ENCODE data around the gene ABCC11.
A peak's percentile ranks its signal among the peaks of the same experiment; 100 is the strongest.
"Not testable (repeated sequence)": the region's sequence is repeated elsewhere in the genome, so short reads cannot be mapped to it uniquely, and the experiment has no call there.

Gene ABCC11

DNA sequence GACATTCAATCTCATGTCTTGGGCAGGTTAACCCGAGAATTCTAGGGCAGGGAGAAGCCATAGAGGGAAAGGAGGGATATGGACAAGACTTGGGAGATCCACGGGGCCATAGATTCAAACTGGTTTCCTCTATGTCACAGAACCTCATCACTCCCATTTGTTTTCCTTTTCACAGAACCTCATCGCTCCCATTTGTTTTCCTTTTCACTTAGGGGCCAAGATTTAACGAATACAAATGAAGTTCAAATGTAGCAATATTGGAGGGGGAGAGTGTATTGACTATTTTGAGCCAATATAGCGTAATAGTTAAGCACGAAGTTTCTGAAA is 42.6 kb downstream of the ABCC11 start:
- H3K4me3 Mint-ChIP-seq, result no peak overlapping the region
- H3K9me3 Mint-ChIP-seq, result no peaks in the 10 kb centered on the region
- H3K27ac Mint-ChIP-seq, result no peak overlapping the region
- H3K36me3 Mint-ChIP-seq, result no peaks in the 10 kb centered on the region
- H3K4me1 Mint-ChIP-seq, result no peaks in the 10 kb centered on the region
- H3K27me3 Mint-ChIP-seq, result peaks cover 22 to 35% of the 10 kb centered on the region in 2 donors
- ATAC-seq (replicated peaks) (no peak), DNase-seq (no peak)

- Mint-ChIP-seq H3K4me3 (no peak overlapping the region), H3K27me3 (peaks cover 22 to 34% of the 10 kb centered on the region in 2 donors), H3K4me1 (no peaks in the 10 kb centered on the region), H3K27ac (no peak overlapping the region), H3K36me3 (no peaks in the 10 kb centered on the region), H3K9me3 (no peaks in the 10 kb centered on the region)
- no peak for DNase-seq
- ATAC-seq (replicated peaks), result no peak
Observed at GRCh38 chr16:48203974-48204824, 43.1 kb downstream of the ABCC11 start.

GRCh38 chr16:48201515-48202201 is 45.7 kb downstream of the ABCC11 start:
- DNase-seq (no peak), ATAC-seq (replicated peaks) (no peak)
- H3K27ac Mint-ChIP-seq, result no peak overlapping the region
- H3K4me1 Mint-ChIP-seq, result no peaks in the 10 kb centered on the region
- H3K27me3 Mint-ChIP-seq, result peaks cover 6 to 22% of the 10 kb centered on the region in 2 donors
- no peak overlapping the region for H3K4me3 Mint-ChIP-seq
- no peaks in the 10 kb centered on the region for H3K36me3 Mint-ChIP-seq
- H3K9me3 Mint-ChIP-seq, result peaks cover 0 to 3% of the 10 kb centered on the region in 2 donors

GRCh38 chr16:48197294-48197693 is 50.0 kb downstream of the ABCC11 start:
- DNase-seq (no peak), ATAC-seq (replicated peaks) (no peak)
- Mint-ChIP-seq H3K4me1 (no peaks in the 10 kb centered on the region), H3K27me3 (peaks cover 5 to 17% of the 10 kb centered on the region in 2 donors), H3K27ac (no peak overlapping the region), H3K36me3 (no peaks in the 10 kb centered on the region), H3K9me3 (peaks cover 0 to 3% of the 10 kb centered on the region in 2 donors), H3K4me3 (no peak overlapping the region)

DNA sequence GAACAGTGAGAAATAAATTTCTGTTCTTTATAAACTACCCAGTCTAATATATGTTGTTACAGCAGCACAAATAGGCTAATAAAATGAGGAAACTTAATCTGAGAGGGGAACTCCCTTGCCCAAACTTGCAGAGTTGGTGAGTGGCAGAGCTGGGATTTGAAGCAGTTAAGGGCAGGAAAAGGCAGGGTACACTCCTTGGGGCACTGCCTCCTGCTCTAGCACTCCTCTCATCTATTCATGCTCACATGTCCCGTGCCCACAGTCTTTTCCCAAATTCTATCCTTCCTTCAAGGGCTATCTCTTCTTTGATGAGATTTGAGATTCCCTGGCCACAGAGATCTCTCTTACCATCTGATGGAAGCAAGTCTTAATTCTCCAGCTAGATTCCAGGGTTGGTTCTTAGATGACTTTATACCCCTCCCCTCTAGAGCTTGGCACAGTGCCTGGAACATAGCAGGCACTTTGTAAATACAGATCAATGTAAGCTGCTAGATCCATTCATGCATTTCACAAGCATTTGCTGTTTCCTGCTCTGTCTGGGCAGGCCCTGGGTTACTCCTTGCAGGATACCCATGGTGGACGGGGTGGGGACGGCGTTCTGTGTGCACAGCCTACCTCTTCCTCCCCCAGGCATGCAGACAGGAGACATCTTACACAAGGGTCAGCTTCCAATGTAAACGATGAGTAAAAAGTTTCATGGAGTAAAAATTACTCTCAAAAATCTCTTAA is 52.3 kb downstream of the ABCC11 start:
- H3K9me3 Mint-ChIP-seq, result peaks cover 0 to 3% of the 10 kb centered on the region in 2 donors
- H3K4me3 Mint-ChIP-seq, result no peak overlapping the region
- no peak overlapping the region for H3K27ac Mint-ChIP-seq
- H3K27me3 Mint-ChIP-seq, result peaks cover 7 to 8% of the 10 kb centered on the region in 2 donors
- no peak for ATAC-seq (replicated peaks)
- H3K36me3 Mint-ChIP-seq, result no peaks in the 10 kb centered on the region
- H3K4me1 Mint-ChIP-seq, result no peaks in the 10 kb centered on the region
- no peak for DNase-seq

DNA sequence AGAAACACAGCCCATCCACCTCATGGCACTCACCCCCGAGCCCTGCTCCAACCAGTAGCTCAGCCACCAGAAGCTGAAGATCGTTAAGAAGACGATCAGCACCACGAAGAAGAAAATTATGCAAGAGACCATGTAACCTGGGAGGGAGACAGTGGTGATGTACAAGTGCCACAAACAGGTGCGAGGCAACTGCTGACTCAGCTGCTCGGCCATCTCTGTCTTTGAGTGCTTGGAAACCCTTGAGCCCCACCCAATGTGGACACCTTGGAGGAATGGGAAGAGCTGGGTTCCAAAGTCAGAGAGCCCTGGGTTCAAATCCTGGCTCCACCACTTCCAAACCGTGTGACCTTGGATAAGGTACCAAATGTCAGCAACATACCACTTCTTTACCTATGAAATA is 53.5 kb downstream of the ABCC11 start:
- H3K27ac Mint-ChIP-seq, result no peak overlapping the region
- H3K9me3 Mint-ChIP-seq, result peaks cover 0 to 3% of the 10 kb centered on the region in 2 donors
- peaks cover 0 to 3% of the 10 kb centered on the region in 2 donors for H3K4me1 Mint-ChIP-seq
- no peak for ATAC-seq (replicated peaks)
- H3K36me3 Mint-ChIP-seq, result no peaks in the 10 kb centered on the region
- no peak overlapping the region for H3K4me3 Mint-ChIP-seq
- DNase-seq, result no peak
- H3K27me3 Mint-ChIP-seq, result peaks cover 9 to 11% of the 10 kb centered on the region in 2 donors

DNA sequence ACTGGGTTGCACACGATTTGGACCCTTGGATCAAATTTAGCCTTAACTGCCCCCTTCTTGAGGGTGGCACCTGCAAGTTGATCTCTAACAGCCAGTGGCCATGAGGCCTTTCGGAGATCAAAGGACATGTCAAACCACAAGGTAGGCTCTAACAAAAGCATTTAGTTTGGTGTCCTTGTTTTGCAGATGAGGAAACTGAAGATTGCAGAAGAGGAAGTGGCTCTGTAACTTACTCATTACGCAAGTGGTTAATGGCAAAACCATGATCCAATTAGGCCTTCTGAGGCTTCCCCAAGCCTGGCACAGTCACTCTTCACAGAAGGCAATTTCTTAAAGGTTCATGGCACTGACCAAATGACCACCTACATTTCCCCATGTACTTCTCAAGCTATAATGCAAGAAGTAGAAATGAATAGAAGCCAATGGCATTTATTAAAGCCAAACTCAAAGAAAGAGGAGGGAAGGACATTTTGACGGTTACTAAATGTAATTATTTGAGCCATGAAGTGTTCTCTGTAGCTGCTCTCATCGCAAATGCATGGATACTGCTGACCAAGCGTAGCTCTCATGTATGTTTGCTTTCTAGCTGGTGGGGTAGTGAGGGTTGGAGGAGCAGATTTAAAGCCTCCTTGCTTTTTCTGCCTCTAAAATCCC is 58.8 kb downstream of the ABCC11 start:
- H3K36me3 Mint-ChIP-seq, result no peaks in the 10 kb centered on the region
- peaks cover 13 to 22% of the 10 kb centered on the region in 2 donors for H3K27me3 Mint-ChIP-seq
- ATAC-seq (replicated peaks), result peak; percentile 95 to 96
- H3K27ac Mint-ChIP-seq, result no peak overlapping the region
- H3K4me3 Mint-ChIP-seq, result no peak overlapping the region
- H3K4me1 Mint-ChIP-seq, result peaks cover 7 to 15% of the 10 kb centered on the region in 2 donors
- DNase-seq, result peak; percentile 40
- H3K9me3 Mint-ChIP-seq, result peaks cover 0 to 3% of the 10 kb centered on the region in 2 donors

DNA sequence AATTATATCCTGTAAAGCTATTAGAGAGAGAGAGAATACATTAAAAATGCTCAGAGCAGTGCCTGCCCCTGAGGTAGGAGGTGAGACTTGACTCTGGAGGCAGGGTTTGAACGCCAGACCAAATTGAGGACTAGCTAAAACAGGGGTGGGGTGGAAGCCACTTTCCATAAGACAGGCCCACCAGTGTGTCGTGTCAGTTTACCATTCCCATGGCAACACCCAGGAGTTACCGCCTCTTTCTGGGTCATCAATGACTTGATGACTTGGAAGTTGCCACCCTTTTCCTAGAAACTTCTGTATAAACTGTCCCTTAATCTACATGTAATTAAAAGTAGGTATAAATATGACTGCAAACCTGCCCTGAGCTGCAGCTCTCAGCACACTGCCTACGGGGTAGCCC is 59.6 kb downstream of the ABCC11 start:
- peaks cover 7 to 15% of the 10 kb centered on the region in 2 donors for H3K4me1 Mint-ChIP-seq
- no peak for ATAC-seq (replicated peaks)
- no peak overlapping the region for H3K27ac Mint-ChIP-seq
- no peak for DNase-seq
- no peaks in the 10 kb centered on the region for H3K36me3 Mint-ChIP-seq
- H3K9me3 Mint-ChIP-seq, result peaks cover 0 to 3% of the 10 kb centered on the region in 2 donors
- peaks cover 13 to 27% of the 10 kb centered on the region in 2 donors for H3K27me3 Mint-ChIP-seq
- no peak overlapping the region for H3K4me3 Mint-ChIP-seq

GRCh38 chr16:48184681-48185080 is 62.7 kb downstream of the ABCC11 start:
- ATAC-seq (replicated peaks) (no peak), DNase-seq (no peak)
- H3K36me3 Mint-ChIP-seq, result no peaks in the 10 kb centered on the region
- H3K4me1 Mint-ChIP-seq, result peaks cover 7 to 15% of the 10 kb centered on the region in 2 donors
- H3K27me3 Mint-ChIP-seq, result peaks cover 8 to 16% of the 10 kb centered on the region in 2 donors
- H3K4me3 Mint-ChIP-seq, result no peak overlapping the region
- H3K27ac Mint-ChIP-seq, result no peak overlapping the region
- H3K9me3 Mint-ChIP-seq, result peaks cover 0 to 3% of the 10 kb centered on the region in 2 donors

DNA sequence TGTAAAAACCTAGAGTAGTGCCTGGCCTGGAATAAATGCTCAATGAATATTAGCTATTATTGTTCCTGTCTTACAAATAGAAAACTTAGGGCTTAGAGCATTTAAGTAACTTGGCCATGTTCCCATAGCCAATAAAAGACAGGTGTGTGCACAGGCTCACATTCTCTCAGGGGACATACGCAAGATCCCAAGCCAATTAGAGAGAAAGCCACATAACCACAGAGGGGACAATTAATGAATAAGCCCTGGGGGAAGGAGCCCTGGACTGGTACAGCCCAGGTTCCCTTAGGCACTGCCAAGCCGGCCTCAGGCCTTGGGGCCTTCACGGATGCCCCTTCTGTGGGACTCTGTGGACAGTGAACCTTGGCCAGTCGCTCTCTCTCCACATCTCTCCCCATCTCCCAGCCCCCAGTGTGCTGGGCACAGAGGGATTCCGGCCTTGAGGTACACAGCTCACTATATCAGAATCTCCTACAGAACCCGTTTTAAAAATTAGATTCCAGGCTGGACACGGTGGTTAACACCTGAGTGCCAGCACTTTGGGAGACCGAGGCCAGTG is 64.3 kb downstream of the ABCC11 start:
- H3K4me3 Mint-ChIP-seq, result no peak overlapping the region
- no peaks in the 10 kb centered on the region for H3K9me3 Mint-ChIP-seq

DNA sequence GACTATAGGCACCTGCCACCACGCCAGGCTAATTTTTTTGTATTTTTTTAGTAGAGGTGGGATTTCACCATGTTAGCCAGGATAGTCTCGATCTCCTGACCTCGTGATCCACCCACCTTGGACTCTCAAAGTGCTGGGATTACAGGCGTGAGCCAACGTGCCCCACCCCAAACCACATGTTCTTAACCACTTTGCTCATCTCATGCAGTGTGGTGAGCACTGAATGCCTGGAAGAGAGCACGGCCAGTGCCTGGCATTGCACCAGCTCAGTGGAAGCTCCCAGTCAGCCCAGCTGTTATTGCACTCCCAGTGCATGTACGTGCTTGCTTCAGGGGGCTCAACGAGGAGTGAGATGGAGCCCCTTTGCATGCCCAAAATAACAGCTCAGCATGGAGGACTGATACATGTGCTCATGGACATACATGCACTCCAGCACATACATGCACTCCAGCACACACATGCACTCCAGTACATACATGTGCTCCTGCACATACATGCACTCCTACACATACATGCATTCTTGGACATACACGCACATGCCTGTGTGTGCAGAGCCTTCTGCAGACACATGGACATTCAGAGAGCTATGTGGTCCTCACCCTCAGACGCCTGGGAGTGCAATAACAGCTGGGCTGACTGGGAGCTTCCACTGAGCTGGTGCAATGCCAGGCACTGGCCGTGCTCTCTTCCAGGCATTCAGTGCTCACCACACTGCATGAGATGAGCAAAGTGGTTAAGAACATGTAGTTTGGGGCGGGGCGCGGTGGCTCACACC is 65.4 kb downstream of the ABCC11 start:
- peaks cover 8 to 24% of the 10 kb centered on the region in 2 donors for H3K27me3 Mint-ChIP-seq
- not testable (repeated sequence) for H3K9me3 Mint-ChIP-seq; ATAC-seq (replicated peaks); H3K27ac Mint-ChIP-seq; H3K4me1 Mint-ChIP-seq; H3K36me3 Mint-ChIP-seq; H3K4me3 Mint-ChIP-seq; DNase-seq

More for the DNA sequence above, 64.3 kb downstream of the ABCC11 start:
- no peak overlapping the region for H3K27ac Mint-ChIP-seq
- ATAC-seq (replicated peaks), result no peak
- no peak for DNase-seq
- H3K4me1 Mint-ChIP-seq, result peaks cover under 1 to 5% of the 10 kb centered on the region in 2 donors
- H3K36me3 Mint-ChIP-seq, result no peaks in the 10 kb centered on the region
- H3K27me3 Mint-ChIP-seq, result peaks cover 8 to 20% of the 10 kb centered on the region in 2 donors

DNA sequence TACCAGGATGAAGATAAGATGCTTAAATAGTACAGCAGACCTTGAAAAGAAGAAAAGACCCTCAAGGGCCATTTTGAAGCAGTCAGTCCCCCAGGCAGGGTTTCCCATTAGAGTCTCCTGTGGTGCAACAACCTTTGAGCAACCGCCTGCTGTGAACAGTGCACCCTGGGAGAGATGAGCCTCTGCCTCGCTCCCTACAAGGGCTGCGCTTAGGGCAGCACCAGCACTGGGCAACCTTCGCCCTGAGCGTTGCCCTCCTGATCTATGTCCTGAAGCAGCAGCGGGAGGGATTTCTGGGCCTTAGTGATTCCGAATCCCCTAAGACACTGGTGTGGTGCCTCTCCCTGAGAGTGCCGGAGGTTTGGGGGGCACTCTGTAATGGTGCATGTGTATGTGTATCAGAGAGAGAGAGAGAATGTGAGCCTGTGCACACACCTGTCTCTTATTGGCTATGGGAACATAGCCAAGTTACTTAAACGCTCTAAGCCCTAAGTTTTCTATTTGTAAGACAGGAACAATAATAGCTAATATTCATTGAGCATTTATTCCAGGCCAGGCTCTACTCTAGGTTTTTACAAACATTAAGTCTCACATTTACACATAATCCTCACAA is 66.4 kb downstream of the ABCC11 start:
- peaks cover 12 to 23% of the 10 kb centered on the region in 2 donors for H3K27me3 Mint-ChIP-seq
- H3K4me3 Mint-ChIP-seq, result no peak overlapping the region
- DNase-seq (no peak), ATAC-seq (replicated peaks) (no peak)
- H3K4me1 Mint-ChIP-seq, result no peaks in the 10 kb centered on the region
- H3K9me3 Mint-ChIP-seq, result no peaks in the 10 kb centered on the region
- H3K27ac Mint-ChIP-seq, result no peak overlapping the region
- no peaks in the 10 kb centered on the region for H3K36me3 Mint-ChIP-seq

Measured in stimulated activated naive B cell treated with anti-CD40 and anti-IgM and Interleukin-4, amounts not matched to agents 10 μg/mL and 1 μg/mL and 100 μg/mL, for 72 hours (primary cell).